Measurements from ENCODE around the gene MT1A. TPM values are rescaled to one million over a fixed set of nuclear protein-coding genes. Genes with fewer than 3 reads are reported as not detected.

MT1A gene
- total and polyA plus RNA-seq, 10 of the 15 experiments (the other 5 are each of a cell fraction or from before 2014, with no cell fraction given), result not detected

- ChIA-PET CTCF (no interaction called here), POLR2A (interaction anchor here (0.6 kb wide), 1 partner anchor 465 kb away, joined by 3 read pairs; no protein-coding TSS in a partner anchor), RAD21 (ENCODE audit: unreplicated experiment) (no interaction called here), SMC1A (ENCODE audit: uncharacterized antibody, unreplicated experiment) (no interaction called here)
- Histone ChIP-seq H3K79me2 (ENCODE audit: control insufficient read depth, insufficient read depth, low read length) (no peaks in the 10 kb centered on the region), H3K4me3 (peak within 1 kb of the TSS; percentile 52; the same call in 1 of the 2 replicates), H3K27me3 (replicated peaks in 1 of 2; ENCODE audit: control insufficient read depth in 2 of 2, insufficient read depth in 2 of 2, low read length in 1 of 2) (peaks cover 12 to 14% of the 10 kb centered on the region in 2 experiments), H2AFZ (ENCODE audit: control insufficient read depth, low read depth, low read length) (peak within 1 kb of the TSS; percentile 75), H3K9ac (ENCODE audit: control insufficient read depth, insufficient read depth, low read length) (peak within 1 kb of the TSS; percentile 34; the same call in 1 of the 2 replicates), H3K9me3 (replicated peaks; ENCODE audit: control insufficient read depth, insufficient read depth, low read length) (no peaks in the 10 kb centered on the region), H3K4me2 (ENCODE audit: control insufficient read depth, insufficient read depth) (peak within 1 kb of the TSS; percentile 72), H4K20me1 (ENCODE audit: control insufficient read depth, insufficient read depth) (no peaks in the 10 kb centered on the region), H3K36me3 (ENCODE audit: control insufficient read depth in 2 of 2, insufficient read depth in 2 of 2, low read length in 1 of 2) (no peaks in the 10 kb centered on the region), H3K4me1 (ENCODE audit: control insufficient read depth, insufficient read depth, low read length) (no peaks in the 10 kb centered on the region), H3K27ac (ENCODE audit: control insufficient read depth, insufficient read depth) (no peak within 1 kb of the TSS)
- intact Hi-C loops (cut with micrococcal nuclease; ENCODE audit: unreplicated experiment) (no loop called here), in situ Hi-C loops (cut with MboI) (no loop called here)
- no TSS peak for BruUV-seq (replicated peaks)
- ATAC-seq (peak; percentile 90), FAIRE-seq (no peak), DNase-seq (ENCODE audit: low read depth, low spot score) (no peak)
- 1% methylated on average over 29 of the region's 46 CpGs for WGBS (ENCODE audit: insufficient coverage, insufficient replicate concordance, low lambda C conversion rate, missing lambda C conversion rate)
- 0 out of 4 replicates have a peak, but pooled peaks of 1 of the 2 experiments have one; percentile 6 for TF ChIP-seq IKZF2 (IDR thresholded peaks at IDR 0.05)
- no peak for TF ChIP-seq ZNF24 (IDR thresholded peaks at IDR 0.05)
- TF ChIP-seq LARP7 (IDR thresholded peaks at IDR 0.05), result peak; percentile 100
- TF ChIP-seq, protein P1, sequence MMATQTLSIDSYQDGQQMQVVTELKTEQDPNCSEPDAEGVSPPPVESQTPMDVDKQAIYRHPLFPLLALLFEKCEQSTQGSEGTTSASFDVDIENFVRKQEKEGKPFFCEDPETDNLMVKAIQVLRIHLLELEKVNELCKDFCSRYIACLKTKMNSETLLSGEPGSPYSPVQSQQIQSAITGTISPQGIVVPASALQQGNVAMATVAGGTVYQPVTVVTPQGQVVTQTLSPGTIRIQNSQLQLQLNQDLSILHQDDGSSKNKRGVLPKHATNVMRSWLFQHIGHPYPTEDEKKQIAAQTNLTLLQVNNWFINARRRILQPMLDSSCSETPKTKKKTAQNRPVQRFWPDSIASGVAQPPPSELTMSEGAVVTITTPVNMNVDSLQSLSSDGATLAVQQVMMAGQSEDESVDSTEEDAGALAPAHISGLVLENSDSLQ (IDR thresholded peaks at IDR 0.05), result peak; percentile 32; the same call in 1 of the 2 replicates
Measured at GRCh38 chr16:56657555-56658326, 19.3 kb downstream of the MT1A start, which contains the start of gene MT1F. TSS of gene MT1F (plus strand) at chr16:56657959. CDS start at chr16:56658059, 100 bp downstream.

- POLR2A ChIA-PET, result no interaction called here
- H3K27me3 ChIP-seq (replicated peaks in 1 of 2; ENCODE audit: control insufficient read depth in 2 of 2, insufficient read depth in 2 of 2, low read length in 1 of 2), result peaks cover 12 to 14% of the 10 kb centered on the region in 2 experiments
- ATAC-seq, result no peak
- no peak for DNase-seq (ENCODE audit: low read depth, low spot score)
- in situ Hi-C loops (cut with MboI) (no loop called here), intact Hi-C loops (cut with micrococcal nuclease; ENCODE audit: unreplicated experiment) (no loop called here)
- RAD21 ChIA-PET (ENCODE audit: unreplicated experiment), result no interaction called here
- no peaks in the 10 kb centered on the region for H3K79me2 ChIP-seq (ENCODE audit: control insufficient read depth, insufficient read depth, low read length)
- WGBS (ENCODE audit: insufficient coverage, insufficient replicate concordance, low lambda C conversion rate, missing lambda C conversion rate), result 44% methylated on average over 10 of the region's 10 CpGs
- no peak overlapping the region for H3K27ac ChIP-seq (ENCODE audit: control insufficient read depth, insufficient read depth)
- peak overlapping the region; percentile 72; the same call in 1 of the 2 replicates for H3K4me2 ChIP-seq (ENCODE audit: control insufficient read depth, insufficient read depth)
- H3K36me3 ChIP-seq (ENCODE audit: control insufficient read depth in 2 of 2, insufficient read depth in 2 of 2, low read length in 1 of 2), result no peaks in the 10 kb centered on the region
- H4K20me1 ChIP-seq (ENCODE audit: control insufficient read depth, insufficient read depth), result no peaks in the 10 kb centered on the region
- H3K4me1 ChIP-seq (ENCODE audit: control insufficient read depth, insufficient read depth, low read length), result no peaks in the 10 kb centered on the region
- no peak overlapping the region for H3K9ac ChIP-seq (ENCODE audit: control insufficient read depth, insufficient read depth, low read length)
- SMC1A ChIA-PET (ENCODE audit: uncharacterized antibody, unreplicated experiment), result no interaction called here
- no TSS peak for BruUV-seq (replicated peaks)
- H3K9me3 ChIP-seq (replicated peaks; ENCODE audit: control insufficient read depth, insufficient read depth, low read length), result no peaks in the 10 kb centered on the region
- H2AFZ ChIP-seq (ENCODE audit: control insufficient read depth, low read depth, low read length), result peak overlapping the region; percentile 75; the same call in 1 of the 2 replicates
- CTCF ChIA-PET, result no interaction called here
- no peak for FAIRE-seq
- 0 out of 2 replicates have a peak overlapping the region, but pooled peaks have one; percentile 52 for H3K4me3 ChIP-seq
- TF ChIP-seq HDAC2 (IDR thresholded peaks at IDR 0.05) (no peak), HCFC1 (IDR thresholded peaks at IDR 0.05; ENCODE audit: low read length) (no peak), CREM (IDR thresholded peaks at IDR 0.05; ENCODE audit: low read depth) (no peak), SREBF1 (IDR thresholded peaks at IDR 0.05; ENCODE audit: low read length) (no peak), EZH2 (IDR thresholded peaks at IDR 0.05; ENCODE audit: borderline replicate concordance, control insufficient read depth, low read depth, low read length) (no peak)
- TF ChIP-seq, protein P2, sequence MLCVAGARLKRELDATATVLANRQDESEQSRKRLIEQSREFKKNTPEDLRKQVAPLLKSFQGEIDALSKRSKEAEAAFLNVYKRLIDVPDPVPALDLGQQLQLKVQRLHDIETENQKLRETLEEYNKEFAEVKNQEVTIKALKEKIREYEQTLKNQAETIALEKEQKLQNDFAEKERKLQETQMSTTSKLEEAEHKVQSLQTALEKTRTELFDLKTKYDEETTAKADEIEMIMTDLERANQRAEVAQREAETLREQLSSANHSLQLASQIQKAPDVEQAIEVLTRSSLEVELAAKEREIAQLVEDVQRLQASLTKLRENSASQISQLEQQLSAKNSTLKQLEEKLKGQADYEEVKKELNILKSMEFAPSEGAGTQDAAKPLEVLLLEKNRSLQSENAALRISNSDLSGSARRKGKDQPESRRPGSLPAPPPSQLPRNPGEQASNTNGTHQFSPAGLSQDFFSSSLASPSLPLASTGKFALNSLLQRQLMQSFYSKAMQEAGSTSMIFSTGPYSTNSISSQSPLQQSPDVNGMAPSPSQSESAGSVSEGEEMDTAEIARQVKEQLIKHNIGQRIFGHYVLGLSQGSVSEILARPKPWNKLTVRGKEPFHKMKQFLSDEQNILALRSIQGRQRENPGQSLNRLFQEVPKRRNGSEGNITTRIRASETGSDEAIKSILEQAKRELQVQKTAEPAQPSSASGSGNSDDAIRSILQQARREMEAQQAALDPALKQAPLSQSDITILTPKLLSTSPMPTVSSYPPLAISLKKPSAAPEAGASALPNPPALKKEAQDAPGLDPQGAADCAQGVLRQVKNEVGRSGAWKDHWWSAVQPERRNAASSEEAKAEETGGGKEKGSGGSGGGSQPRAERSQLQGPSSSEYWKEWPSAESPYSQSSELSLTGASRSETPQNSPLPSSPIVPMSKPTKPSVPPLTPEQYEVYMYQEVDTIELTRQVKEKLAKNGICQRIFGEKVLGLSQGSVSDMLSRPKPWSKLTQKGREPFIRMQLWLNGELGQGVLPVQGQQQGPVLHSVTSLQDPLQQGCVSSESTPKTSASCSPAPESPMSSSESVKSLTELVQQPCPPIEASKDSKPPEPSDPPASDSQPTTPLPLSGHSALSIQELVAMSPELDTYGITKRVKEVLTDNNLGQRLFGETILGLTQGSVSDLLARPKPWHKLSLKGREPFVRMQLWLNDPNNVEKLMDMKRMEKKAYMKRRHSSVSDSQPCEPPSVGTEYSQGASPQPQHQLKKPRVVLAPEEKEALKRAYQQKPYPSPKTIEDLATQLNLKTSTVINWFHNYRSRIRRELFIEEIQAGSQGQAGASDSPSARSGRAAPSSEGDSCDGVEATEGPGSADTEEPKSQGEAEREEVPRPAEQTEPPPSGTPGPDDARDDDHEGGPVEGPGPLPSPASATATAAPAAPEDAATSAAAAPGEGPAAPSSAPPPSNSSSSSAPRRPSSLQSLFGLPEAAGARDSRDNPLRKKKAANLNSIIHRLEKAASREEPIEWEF (IDR thresholded peaks at IDR 0.05; ENCODE audit: insufficient replicate concordance, low read depth, low read length), result no peak
Measured at GRCh38 chr16:56658327-56658875, 19.9 kb downstream of the MT1A start.

Measured in GM12878 (cell line).